Progenitor cell of endocrine pancreas (in vitro differentiated cells): ENCODE results near the gene SECISBP2. TPM values are rescaled to one million over a fixed set of nuclear protein-coding genes. Genes with fewer than 3 reads are reported as not detected.

Experiments used
- DNase-seq: peaks from one replicate; pipeline ENCODE4 v3.0.0; 2021; ENCODE audit warnings: low spot score; ENCODE audit not compliant: unreplicated experiment
- H3K27ac Mint-ChIP-seq: 2 replicates; pipeline ENCODE4 v1.8.0; 2021; ENCODE audit warnings: mild to moderate bottlenecking, moderate library complexity, mixed read lengths
- H3K27me3 Mint-ChIP-seq: 2 replicates; pipeline ENCODE4 v1.8.0; 2021; ENCODE audit warnings: mixed read lengths
- H3K36me3 Mint-ChIP-seq: 2 replicates; pipeline ENCODE4 v1.8.0; 2022; ENCODE audit warnings: mixed read lengths; ENCODE audit not compliant: insufficient read depth
- H3K4me1 Mint-ChIP-seq: 2 replicates; pipeline ENCODE4 v1.8.0; 2021; ENCODE audit warnings: low read depth, mixed read lengths
- H3K4me3 Mint-ChIP-seq: 2 replicates; pipeline ENCODE4 v1.8.0; 2021; ENCODE audit warnings: low read depth, mild to moderate bottlenecking, moderate library complexity, mixed read lengths
- H3K9me3 Mint-ChIP-seq: 2 replicates; pipeline ENCODE4 v1.8.0; 2021; ENCODE audit warnings: low read depth, mixed read lengths
- CTCF ChIP-seq: fragments of 200-600 bp; sonication (generic); IDR thresholded peaks from one replicate; pipeline ENCODE4 v1.5.0; 2021; ENCODE audit warnings: antibody characterized with exemption, mild to moderate bottlenecking; ENCODE audit not compliant: unreplicated experiment
- total RNA-seq: library from RNA; stranded (reverse); gene quantifications from 2 replicates; pipeline ENCODE4 v1.2.1, GENCODE V29; 2021

The SECISBP2 gene
- total RNA-seq, 1 donor from 2014 or later, result 73.5 TPM

GRCh38 chr9:89388084-89388867 lies 70.0 kb downstream of the SECISBP2 start:
- TF ChIP-seq CTCF, result no peak

GRCh38 chr9:89388868-89389177 lies 70.5 kb downstream of the SECISBP2 start:
- H3K27ac Mint-ChIP-seq, result no peak overlapping the region
- H3K4me1 Mint-ChIP-seq, result peaks cover 7% of the 10 kb centered on the region
- H3K9me3 Mint-ChIP-seq, result no peaks in the 10 kb centered on the region
- no peaks in the 10 kb centered on the region for H3K27me3 Mint-ChIP-seq
- no peak overlapping the region for H3K4me3 Mint-ChIP-seq
- DNase-seq, result no peak
- H3K36me3 Mint-ChIP-seq, result peaks cover 15% of the 10 kb centered on the region
- TF ChIP-seq CTCF, result no peak

More at GRCh38 chr9:89388084-89388867, 70.0 kb downstream of the SECISBP2 start:
- no peaks in the 10 kb centered on the region for H3K9me3 Mint-ChIP-seq
- H3K36me3 Mint-ChIP-seq, result peaks cover 17% of the 10 kb centered on the region
- H3K27me3 Mint-ChIP-seq, result no peaks in the 10 kb centered on the region
- peaks cover 7% of the 10 kb centered on the region for H3K4me1 Mint-ChIP-seq
- DNase-seq, result no peak
- no peak overlapping the region for H3K27ac Mint-ChIP-seq
- no peak overlapping the region for H3K4me3 Mint-ChIP-seq

GRCh38 chr9:89390068-89390555 lies 71.8 kb downstream of the SECISBP2 start:
- TF ChIP-seq CTCF, result no peak
- Mint-ChIP-seq H3K27me3 (no peaks in the 10 kb centered on the region), H3K4me3 (no peak overlapping the region), H3K9me3 (no peaks in the 10 kb centered on the region), H3K4me1 (peaks cover 7% of the 10 kb centered on the region), H3K36me3 (peaks cover 15% of the 10 kb centered on the region), H3K27ac (no peak overlapping the region)
- no peak for DNase-seq

GRCh38 chr9:89390578-89391116 lies 72.3 kb downstream of the SECISBP2 start:
- no peaks in the 10 kb centered on the region for H3K27me3 Mint-ChIP-seq
- no peak overlapping the region for H3K27ac Mint-ChIP-seq
- H3K4me3 Mint-ChIP-seq, result no peak overlapping the region
- DNase-seq, result no peak
- H3K36me3 Mint-ChIP-seq, result peaks cover 15% of the 10 kb centered on the region
- H3K4me1 Mint-ChIP-seq, result peaks cover 7% of the 10 kb centered on the region
- no peak for TF ChIP-seq CTCF
- H3K9me3 Mint-ChIP-seq, result no peaks in the 10 kb centered on the region

- H3K4me1 Mint-ChIP-seq, result peaks cover 7% of the 10 kb centered on the region
- no peak overlapping the region for H3K27ac Mint-ChIP-seq
- H3K4me3 Mint-ChIP-seq, result no peak overlapping the region
- no peak for DNase-seq
- H3K9me3 Mint-ChIP-seq, result no peaks in the 10 kb centered on the region
- TF ChIP-seq CTCF, result no peak
- H3K27me3 Mint-ChIP-seq, result no peaks in the 10 kb centered on the region
- peaks cover 8% of the 10 kb centered on the region for H3K36me3 Mint-ChIP-seq
Observed at GRCh38 chr9:89391585-89391984, 73.3 kb downstream of the SECISBP2 start.
